ENCODE data around the gene SORCS1. TPM values are rescaled to one million over a fixed set of nuclear protein-coding genes. Genes with fewer than 3 reads are reported as not detected.

Gene SORCS1
- total RNA-seq, 2 donors from 2014 or later, result not detected

DNA sequence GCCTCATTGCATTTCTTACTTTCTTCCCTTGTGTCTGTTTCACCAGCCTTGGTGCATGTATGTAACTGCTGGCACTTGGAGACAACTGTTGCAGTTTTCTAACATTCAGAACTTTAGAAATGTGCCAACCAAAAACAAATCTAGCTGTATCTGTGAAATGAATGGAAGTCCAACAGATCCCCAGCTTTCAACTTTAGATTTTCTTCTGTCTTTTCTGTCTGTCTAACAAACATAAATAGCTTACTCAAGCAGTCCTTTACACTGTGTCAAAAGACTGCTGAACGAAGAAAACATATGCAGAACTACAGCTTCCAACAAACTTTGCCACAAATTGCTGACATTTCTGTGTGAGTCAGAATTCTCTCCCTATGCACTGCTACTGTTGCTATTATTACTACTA lies 30.9 kb downstream of the SORCS1 start:
- ATAC-seq (no peak), DNase-seq (ENCODE audit: low spot score in 2 of 2) (no peak)
- no peaks in the 10 kb centered on the region for H3K36me3 Mint-ChIP-seq
- no peak overlapping the region for H3K27ac Mint-ChIP-seq
- peaks cover 14 to 15% of the 10 kb centered on the region in 2 donors for H3K9me3 Mint-ChIP-seq

DNA sequence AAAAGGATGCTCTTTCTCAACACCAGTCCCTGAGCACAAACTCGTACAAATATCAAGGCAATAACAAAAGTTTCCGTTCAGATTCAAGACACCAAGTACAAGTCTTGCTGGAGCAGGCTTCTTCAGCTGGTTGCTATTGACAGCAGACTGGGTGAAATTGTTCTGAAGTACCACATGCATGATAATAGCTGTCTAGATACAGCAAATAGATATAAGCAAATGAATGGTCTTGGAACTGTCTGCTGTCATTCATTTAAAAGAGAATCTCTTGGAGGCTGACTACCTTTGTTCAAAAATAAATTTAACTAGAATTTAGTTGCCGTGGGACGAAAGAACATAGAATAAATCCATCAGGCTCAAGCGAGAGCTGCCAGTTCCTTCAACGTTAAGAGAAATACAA lies 35.5 kb downstream of the SORCS1 start:
- Mint-ChIP-seq H3K9me3 (peaks cover 6 to 32% of the 10 kb centered on the region in 2 donors), H3K36me3 (no peaks in the 10 kb centered on the region), H3K27ac (no peak overlapping the region)
- DNase-seq (ENCODE audit: low spot score in 2 of 2) (no peak), ATAC-seq (no peak)

DNA sequence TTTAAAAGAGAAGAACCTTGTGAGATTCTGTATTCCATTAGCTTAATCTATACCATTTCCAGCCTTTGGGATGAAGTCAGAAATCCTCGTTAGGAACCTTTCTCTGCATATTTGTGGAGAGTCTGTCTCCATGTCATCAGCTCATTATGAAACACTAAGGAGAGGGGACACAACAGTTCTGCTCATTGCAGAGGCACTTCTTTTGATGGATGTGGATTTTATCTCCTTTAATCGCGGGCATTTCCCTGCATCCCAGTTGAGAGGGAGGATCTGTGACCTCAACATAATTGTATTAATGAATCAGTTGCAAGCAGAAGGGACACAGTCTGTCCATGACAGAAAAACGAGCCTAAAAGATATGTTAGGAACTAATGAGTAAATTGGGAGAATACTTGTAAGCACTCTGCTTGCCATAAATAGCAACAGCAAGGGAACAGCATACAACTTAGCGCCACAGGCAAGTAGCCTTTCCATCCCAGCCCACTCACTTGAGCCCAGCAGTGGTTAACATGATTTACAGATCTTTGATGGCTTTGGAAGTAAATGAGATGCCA lies 37.9 kb downstream of the SORCS1 start:
- Mint-ChIP-seq H3K27ac (no peak overlapping the region), H3K9me3 (peaks cover 10 to 28% of the 10 kb centered on the region in 2 donors), H3K36me3 (no peaks in the 10 kb centered on the region)
- ATAC-seq, result no peak
- no peak for DNase-seq (ENCODE audit: low spot score in 2 of 2)

DNA sequence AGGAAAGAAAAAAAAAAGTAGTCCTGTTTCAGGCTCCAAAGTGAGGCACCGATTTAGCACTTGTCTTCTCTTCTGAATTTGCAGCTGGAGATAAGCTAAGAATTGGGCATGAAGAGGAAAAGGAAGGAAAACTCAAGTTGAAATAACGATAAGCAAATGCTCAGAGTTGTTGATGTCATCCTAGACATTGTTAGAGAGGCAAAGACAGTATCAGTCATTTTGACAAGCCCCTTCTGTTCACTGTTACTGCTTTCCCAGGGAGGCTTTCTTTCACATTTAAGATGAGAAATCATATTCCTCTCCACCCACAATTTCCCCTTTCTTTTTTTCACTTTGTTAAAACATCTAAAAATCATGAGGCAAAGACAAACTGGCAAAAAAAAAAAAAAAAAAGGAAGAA lies 41.8 kb downstream of the SORCS1 start:
- H3K9me3 Mint-ChIP-seq, result peaks cover 8 to 26% of the 10 kb centered on the region in 2 donors
- ATAC-seq (no peak), DNase-seq (ENCODE audit: low spot score in 2 of 2) (no peak)
- no peaks in the 10 kb centered on the region for H3K36me3 Mint-ChIP-seq
- H3K27ac Mint-ChIP-seq, result no peak overlapping the region

DNA sequence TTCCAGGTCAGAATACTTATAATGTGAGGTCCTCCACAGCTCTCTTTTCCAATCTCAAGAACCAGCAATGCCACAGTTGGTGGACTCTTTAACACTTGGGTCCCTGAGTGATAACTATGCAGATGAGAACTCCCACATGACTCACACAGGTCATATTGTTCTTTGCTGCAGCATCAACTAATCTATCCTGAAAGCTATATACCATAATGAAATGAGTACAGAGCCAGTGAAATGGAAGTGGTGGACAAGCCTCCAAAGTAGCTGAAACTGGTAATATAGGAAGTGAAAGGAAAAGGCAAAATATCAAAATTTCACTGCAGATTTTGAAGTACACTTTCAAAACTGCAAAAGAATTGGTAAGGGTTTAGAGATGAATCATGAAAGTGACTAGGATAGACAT lies 45.6 kb downstream of the SORCS1 start:
- no peaks in the 10 kb centered on the region for H3K36me3 Mint-ChIP-seq
- DNase-seq (ENCODE audit: low spot score in 2 of 2) (no peak), ATAC-seq (no peak)
- H3K27ac Mint-ChIP-seq, result no peak overlapping the region
- peaks cover 8% of the 10 kb centered on the region in 2 donors for H3K9me3 Mint-ChIP-seq

DNA sequence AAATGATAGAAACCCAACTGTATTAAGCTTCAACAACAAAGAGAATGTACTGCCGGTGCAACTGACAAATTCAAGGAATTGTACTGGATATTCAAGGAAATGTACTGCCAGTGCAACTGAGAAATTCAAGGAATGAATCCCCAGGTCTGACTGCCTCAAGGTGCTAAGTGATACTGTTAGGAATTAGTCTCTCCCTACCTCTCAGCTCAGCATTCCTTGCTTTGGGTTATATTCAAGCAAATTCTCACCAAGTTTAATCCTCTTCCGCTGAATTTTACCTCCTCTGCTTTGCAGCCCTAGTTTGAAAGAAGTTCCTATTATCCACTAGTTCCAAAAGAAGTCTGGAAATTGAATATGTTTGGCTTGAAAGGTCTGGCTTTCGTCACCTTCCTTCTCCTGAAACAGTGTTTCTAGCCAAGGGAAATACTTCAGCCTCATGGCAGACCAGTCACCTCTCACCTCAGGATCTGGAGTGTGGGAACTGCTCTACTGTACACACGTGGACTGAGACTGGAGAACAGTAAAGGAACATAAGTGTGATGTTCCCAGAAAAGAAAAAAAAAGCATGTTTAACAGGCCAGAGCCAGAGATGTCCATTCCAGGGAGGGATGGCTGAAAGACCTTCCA lies 60.4 kb downstream of the SORCS1 start:
- no peak for DNase-seq (ENCODE audit: low spot score in 2 of 2)
- H3K27ac Mint-ChIP-seq, result no peak overlapping the region
- peaks cover 0 to 24% of the 10 kb centered on the region in 2 donors for H3K9me3 Mint-ChIP-seq
- peaks cover 0 to 10% of the 10 kb centered on the region in 2 donors for H3K36me3 Mint-ChIP-seq
- no peak for ATAC-seq

DNA sequence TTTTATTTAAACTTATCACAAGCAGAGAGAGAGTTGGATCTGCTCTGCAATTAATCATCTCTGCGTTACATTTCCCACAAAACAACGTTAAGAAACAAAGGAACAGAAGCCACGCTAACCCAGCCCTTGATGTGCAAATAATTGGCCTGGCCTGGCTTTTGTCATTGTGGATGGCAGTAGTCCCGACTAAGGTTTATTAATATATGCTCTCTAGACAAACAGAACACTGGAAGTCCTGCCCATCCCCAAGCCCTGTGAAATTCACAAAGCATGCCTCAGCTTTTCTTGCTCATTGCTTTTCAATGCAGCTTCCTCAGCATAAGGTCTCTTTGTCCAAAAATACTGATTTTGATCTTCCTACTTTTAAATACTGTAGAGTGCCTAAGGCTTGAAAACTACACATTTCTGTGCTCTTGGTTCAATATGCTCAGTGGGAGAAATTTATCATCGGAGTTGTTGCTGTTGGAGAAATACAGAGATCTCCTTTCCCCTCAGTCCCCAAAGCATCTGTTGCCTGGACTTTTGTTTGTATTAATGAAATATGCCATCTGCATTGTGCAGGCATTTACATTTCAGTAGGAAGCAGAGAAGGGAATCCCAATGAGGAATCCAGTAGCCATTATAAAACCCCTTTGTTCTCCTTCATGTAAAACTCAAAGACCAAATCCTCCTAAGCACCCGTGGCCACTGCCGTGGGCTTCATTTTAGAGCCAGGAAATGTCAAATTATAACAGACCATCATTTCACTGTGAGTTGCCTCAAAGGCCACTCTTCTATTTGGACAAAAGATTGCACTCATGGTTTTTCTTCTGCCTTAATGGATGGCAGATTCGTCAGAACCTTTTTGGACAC lies 61.1 kb downstream of the SORCS1 start:
- ATAC-seq, result no peak
- DNase-seq (ENCODE audit: low spot score in 2 of 2), result no peak
- Mint-ChIP-seq H3K9me3 (peaks cover 0 to 21% of the 10 kb centered on the region in 2 donors), H3K36me3 (peaks cover 0 to 3% of the 10 kb centered on the region in 2 donors), H3K27ac (no peak overlapping the region)

DNA sequence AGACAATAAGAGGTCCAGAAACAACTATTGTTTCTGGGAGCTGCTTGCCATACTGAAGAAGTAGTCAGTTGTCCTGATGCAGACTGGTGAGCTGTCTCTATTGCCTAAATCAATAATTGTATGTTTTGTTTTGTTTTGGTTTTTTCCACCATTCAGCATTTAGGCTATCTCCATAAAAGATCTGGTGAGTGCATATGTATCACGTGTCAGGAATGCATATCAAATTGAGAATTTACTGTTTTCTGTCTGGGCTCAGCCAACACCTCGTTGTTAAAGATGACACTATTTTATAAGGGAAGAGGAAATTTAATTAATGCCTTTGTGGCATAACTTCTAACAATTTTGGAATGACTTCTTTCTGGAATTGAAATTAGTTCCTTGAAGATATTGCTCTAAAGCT lies 66.2 kb downstream of the SORCS1 start:
- H3K36me3 Mint-ChIP-seq, result no peaks in the 10 kb centered on the region
- H3K27ac Mint-ChIP-seq, result no peak overlapping the region
- DNase-seq (ENCODE audit: low spot score in 2 of 2) (no peak), ATAC-seq (no peak)
- peaks cover 8% of the 10 kb centered on the region in 2 donors for H3K9me3 Mint-ChIP-seq

DNA sequence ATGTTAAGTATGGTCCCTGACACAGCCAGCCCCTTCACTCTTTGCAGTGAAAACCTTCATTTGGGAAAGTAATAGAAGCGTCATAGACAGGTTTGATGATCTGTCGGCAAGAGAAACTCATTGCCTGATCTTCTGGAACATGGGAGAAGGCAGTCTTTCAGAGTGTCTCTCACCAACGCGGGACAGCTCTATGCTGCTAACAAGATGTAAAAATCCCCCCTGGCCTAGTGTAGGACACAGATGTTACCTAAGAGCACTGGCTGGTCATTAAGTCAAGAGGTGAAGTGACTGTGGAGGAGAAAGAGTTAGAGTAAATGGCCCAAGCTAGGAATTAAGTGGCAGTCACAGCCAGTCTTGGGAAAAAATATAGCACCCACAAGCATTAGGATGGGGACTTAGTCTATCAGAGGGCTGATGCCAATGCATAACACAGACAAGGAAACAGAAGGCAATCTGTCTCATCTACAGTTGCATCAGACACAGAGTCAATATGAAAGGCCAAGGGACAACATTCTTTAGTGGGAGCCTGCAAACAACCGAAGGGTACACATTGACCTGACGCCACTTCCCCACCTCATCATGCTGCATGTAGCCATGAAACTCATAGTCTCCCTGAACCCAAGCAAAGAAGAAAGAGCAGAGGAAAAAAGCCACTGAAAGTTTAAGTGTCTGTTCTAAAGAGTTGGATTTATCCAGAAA lies 69.5 kb downstream of the SORCS1 start:
- DNase-seq (ENCODE audit: low spot score in 2 of 2), result no peak
- ATAC-seq, result no peak
- peaks cover 10 to 17% of the 10 kb centered on the region in 2 donors for H3K9me3 Mint-ChIP-seq
- H3K36me3 Mint-ChIP-seq, result no peaks in the 10 kb centered on the region
- no peak overlapping the region for H3K27ac Mint-ChIP-seq

DNA sequence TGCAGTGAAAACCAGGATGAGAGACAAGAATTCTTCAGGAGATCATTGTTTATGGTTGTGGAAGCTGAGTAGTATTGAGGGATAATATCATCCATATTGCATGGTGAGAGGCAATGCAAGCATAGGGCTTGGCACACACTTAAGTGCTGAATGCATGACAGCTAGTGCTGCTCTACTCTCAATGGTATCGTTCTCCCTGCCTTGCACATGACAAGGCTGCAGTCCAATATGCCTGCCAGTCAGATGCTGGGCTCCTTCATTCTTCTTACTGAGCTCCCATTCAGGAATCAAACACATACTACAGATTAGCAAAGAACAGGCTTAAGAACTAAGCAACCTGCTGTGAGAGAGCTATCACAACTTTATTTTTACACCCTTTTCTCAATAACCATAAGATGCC lies 72.2 kb downstream of the SORCS1 start:
- ATAC-seq (no peak), DNase-seq (ENCODE audit: low spot score in 2 of 2) (no peak)
- Mint-ChIP-seq H3K27ac (no peak overlapping the region), H3K36me3 (no peaks in the 10 kb centered on the region), H3K9me3 (peaks cover 7 to 18% of the 10 kb centered on the region in 2 donors)

DNA sequence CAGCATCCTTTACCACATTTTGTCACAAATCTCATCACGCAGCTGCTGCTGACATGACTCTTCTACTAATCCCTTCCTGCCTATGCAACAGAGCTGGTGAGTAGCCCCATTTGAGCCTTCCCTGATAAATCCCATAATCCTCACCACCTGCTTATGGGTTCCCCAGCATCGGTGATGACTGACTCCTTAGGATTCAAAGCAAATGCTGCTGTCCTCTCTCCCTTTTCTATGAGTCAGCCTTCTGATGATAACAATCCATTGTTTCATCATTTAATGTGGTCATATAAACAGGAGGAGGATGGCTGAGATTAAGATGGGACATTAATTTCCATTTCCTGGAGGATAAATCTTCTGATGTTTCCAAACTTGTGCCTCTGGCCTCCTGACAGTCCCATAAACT lies 73.4 kb downstream of the SORCS1 start:
- H3K9me3 Mint-ChIP-seq, result peaks cover 7 to 14% of the 10 kb centered on the region in 2 donors
- DNase-seq (ENCODE audit: low spot score in 2 of 2), result no peak
- no peak overlapping the region for H3K27ac Mint-ChIP-seq
- no peaks in the 10 kb centered on the region for H3K36me3 Mint-ChIP-seq
- no peak for ATAC-seq

DNA sequence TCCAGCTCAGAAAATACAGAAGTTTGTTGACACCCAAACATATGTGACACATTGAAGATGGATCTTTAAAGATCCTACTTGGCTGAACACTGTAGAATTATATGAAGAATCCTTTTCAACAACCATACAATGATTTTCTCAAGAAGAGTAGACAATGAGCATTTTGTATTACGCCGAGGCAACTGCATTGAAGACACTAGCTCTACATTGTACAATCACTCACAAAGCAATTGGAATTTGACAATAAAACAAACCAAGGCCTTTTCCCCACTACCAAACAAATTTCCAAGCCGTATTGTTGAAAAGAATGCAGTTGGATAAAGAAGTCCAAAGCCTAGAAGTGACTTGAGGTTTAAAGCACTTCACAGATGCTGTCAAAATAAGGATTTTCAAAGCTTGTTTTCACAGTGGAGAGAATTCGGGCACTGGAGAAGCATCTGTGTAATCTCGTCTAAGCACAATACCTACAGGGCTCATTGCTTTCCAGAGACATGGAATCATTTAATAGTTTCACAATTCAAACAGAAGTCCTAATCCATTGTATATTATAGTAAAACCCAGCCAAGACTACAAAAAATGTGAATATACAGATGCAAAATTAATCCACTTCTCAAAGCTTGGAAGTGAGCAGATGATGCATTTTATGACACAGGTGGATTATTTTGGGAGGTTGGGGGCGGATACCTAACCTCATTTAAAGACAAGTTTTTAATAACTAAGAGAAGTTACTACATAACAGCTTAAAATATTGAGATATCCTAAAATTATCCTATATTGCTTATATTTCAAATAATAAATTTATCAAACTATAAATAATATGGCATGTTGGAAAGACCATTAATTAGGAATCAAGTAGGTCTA lies 78.6 kb downstream of the SORCS1 start:
- no peak overlapping the region for H3K27ac Mint-ChIP-seq
- no peak for ATAC-seq
- DNase-seq (ENCODE audit: low spot score in 2 of 2), result no peak
- H3K36me3 Mint-ChIP-seq, result no peaks in the 10 kb centered on the region
- H3K9me3 Mint-ChIP-seq, result peaks cover 4 to 9% of the 10 kb centered on the region in 2 donors

DNA sequence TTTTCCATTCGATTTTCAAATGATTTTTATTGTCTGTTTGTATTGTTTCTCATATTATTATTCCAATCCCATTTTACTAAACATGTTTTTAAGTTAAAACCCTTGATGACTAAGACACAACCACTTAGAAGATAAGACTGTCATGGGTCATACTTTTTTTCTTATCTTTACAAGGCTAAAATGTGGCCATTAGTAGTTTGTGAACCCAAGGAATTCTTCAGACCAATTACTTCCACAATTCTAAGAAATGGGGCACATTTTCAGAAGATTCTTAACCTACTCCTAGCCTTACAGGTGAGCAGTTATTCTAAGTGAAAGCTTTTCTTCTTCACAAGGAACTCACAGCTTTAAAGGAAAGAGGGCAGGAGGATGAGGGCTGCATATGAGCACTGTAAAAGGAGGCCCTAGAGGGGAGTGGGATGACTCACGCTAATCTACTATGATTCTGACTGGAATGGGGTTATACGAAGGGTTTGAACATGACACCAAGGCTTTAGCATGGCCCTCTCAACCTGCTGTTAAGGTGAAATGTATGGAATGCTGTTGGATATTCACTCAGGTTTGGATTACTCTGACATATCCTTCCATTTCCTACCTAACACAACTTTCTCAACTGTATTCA lies 81.0 kb downstream of the SORCS1 start:
- Mint-ChIP-seq H3K36me3 (no peaks in the 10 kb centered on the region), H3K27ac (no peak overlapping the region), H3K9me3 (peaks cover 2 to 5% of the 10 kb centered on the region in 2 donors)
- no peak for ATAC-seq
- no peak for DNase-seq (ENCODE audit: low spot score in 2 of 2)

DNA sequence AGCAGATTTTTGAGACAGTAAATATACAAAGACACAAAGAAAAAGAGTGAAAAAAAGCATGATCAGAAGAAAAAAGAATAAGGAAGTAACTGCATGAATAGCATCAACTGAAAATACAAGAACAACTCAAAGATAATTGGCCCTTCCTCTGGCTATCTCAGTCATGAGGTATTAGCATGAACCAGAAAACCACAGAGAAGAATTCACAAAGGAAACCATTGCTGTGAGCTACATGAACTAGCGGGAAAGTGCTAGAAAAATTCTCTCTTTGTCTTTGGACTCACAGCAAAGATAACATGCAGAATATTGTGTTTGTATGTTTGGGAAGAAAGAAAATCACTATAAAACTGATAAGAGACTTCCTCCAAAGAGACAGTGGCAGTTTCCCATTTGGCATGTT lies 82.9 kb downstream of the SORCS1 start:
- no peak overlapping the region for H3K27ac Mint-ChIP-seq
- H3K36me3 Mint-ChIP-seq, result no peaks in the 10 kb centered on the region
- DNase-seq (ENCODE audit: low spot score in 2 of 2), result no peak
- peaks cover 4 to 5% of the 10 kb centered on the region in 2 donors for H3K9me3 Mint-ChIP-seq
- no peak for ATAC-seq

DNA sequence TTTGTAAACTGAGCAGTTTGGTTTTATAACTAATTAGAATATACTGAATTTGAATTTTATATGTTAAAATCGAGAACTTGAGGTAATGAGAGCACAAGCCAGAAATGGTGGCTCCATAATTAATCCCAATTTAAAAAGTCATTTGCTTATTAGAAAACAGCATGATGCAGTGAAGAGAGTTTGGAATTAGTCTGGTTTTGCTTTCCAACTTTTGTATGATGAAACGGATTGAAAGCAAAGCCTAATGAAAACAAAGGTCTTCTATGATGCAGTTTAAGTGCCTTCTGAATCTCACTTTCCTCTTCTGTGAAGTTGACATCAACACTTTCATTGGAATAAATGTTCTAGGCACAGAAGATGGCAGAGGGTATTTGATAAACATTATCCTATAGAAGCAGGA lies 89.4 kb downstream of the SORCS1 start:
- DNase-seq (ENCODE audit: low spot score in 2 of 2), result no peak
- H3K27ac Mint-ChIP-seq, result no peak overlapping the region
- ATAC-seq, result no peak
- no peaks in the 10 kb centered on the region for H3K36me3 Mint-ChIP-seq
- H3K9me3 Mint-ChIP-seq, result peaks cover 4 to 11% of the 10 kb centered on the region in 2 donors

DNA sequence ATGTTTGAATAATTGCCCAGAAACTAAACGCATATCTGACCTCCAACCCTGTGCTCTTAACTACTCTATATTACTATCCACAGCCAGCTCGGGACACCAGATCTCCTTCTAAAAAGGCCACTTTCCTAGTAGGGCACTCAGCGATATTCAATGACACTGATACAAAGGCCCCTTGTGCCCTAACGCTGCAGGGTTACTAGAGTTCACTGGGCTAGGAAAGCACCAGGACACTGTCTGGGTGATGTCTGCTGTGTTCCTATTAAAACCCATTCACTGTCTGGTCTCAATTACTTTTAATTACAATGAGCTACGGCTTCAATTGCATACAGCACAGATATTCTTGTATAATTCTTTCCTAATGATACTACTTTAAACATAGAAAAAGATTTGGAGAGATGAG lies 91.7 kb downstream of the SORCS1 start:
- ATAC-seq (no peak), DNase-seq (ENCODE audit: low spot score in 2 of 2) (no peak)
- Mint-ChIP-seq H3K36me3 (no peaks in the 10 kb centered on the region), H3K9me3 (peaks cover 3 to 11% of the 10 kb centered on the region in 2 donors), H3K27ac (no peak overlapping the region)

All from activated naive CD4-positive, alpha-beta T cell treated with anti-CD3 and anti-CD28 coated beads, Interleukin-2, amount 50 U/mL, for 72 hours (primary cell).